Measurements from ENCODE around the gene YJEFN3.

YJEFN3 gene

GRCh38 chr19:19558636-19559035 is 29.9 kb downstream of the YJEFN3 start:
- in situ Hi-C loops (cut with MboI; ENCODE audit: low pct_unique_long_range_greater_than_20kb, low sequenced_read_pairs, unreplicated experiment) = no loop called here
- DNase-seq (ENCODE audit: low spot score) = no peak
- no peak for TF ChIP-seq CTCF (IDR thresholded peaks at IDR 0.05; ENCODE audit: extremely low read depth, insufficient read depth, missing control alignments)

GRCh38 chr19:19559931-19560330 is 31.2 kb downstream of the YJEFN3 start:
- in situ Hi-C loops (cut with MboI; ENCODE audit: low pct_unique_long_range_greater_than_20kb, low sequenced_read_pairs, unreplicated experiment) = no loop called here
- no peak for DNase-seq (ENCODE audit: low spot score)
- no peak for TF ChIP-seq CTCF (IDR thresholded peaks at IDR 0.05; ENCODE audit: extremely low read depth, insufficient read depth, missing control alignments)

GRCh38 chr19:19561946-19562664 is 33.4 kb downstream of the YJEFN3 start:
- no peak for DNase-seq (ENCODE audit: low spot score)
- no peak for TF ChIP-seq CTCF (IDR thresholded peaks at IDR 0.05; ENCODE audit: extremely low read depth, insufficient read depth, missing control alignments)
- in situ Hi-C loops (cut with MboI; ENCODE audit: low pct_unique_long_range_greater_than_20kb, low sequenced_read_pairs, unreplicated experiment) = no loop called here

GRCh38 chr19:19562665-19563347 is 34.1 kb downstream of the YJEFN3 start:
- in situ Hi-C loops (cut with MboI; ENCODE audit: low pct_unique_long_range_greater_than_20kb, low sequenced_read_pairs, unreplicated experiment) = no loop called here
- peak; percentile 12 for TF ChIP-seq CTCF (IDR thresholded peaks at IDR 0.05; ENCODE audit: extremely low read depth, insufficient read depth, missing control alignments)
- no peak for DNase-seq (ENCODE audit: low spot score)

DNA sequence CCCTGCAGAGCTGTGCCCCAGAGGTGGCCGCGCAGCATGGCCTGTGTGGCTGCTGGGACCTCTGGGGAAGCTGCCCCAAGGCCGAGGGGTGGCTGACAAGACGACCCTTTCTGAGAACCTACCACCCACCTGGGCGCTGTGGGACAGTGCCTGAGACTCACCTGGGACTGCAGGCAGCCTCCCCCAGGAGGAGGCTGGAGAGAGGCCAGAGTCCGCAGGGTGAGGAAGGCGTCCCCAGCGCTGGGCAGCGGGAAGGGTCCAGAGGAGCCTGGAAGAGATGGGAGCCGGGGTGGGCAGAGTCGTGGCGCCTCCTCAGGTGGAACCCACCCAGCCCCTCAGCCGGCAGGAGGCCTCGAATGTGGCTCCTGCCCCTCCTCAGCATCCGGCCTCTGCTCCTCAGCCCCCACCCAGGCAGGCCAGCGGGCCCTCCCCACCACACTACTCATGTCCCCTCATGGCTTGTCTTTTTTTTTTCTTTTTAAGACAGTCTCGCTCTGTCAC is 34.7 kb downstream of the YJEFN3 start:
- in situ Hi-C loops (cut with MboI; ENCODE audit: low pct_unique_long_range_greater_than_20kb, low sequenced_read_pairs, unreplicated experiment) = no loop called here
- no peak for TF ChIP-seq CTCF (IDR thresholded peaks at IDR 0.05; ENCODE audit: extremely low read depth, insufficient read depth, missing control alignments)
- DNase-seq (ENCODE audit: low spot score) = no peak

- no peak for TF ChIP-seq CTCF (IDR thresholded peaks at IDR 0.05; ENCODE audit: extremely low read depth, insufficient read depth, missing control alignments)
- DNase-seq (ENCODE audit: low spot score) = no peak
- in situ Hi-C loops (cut with MboI; ENCODE audit: low pct_unique_long_range_greater_than_20kb, low sequenced_read_pairs, unreplicated experiment) = no loop called here
Observed at GRCh38 chr19:19566306-19566705, 37.6 kb downstream of the YJEFN3 start.

All from GM13977 (cell line).